ENCODE measurements around the gene ACTR1A. TPM values are rescaled to one million over a fixed set of nuclear protein-coding genes. Genes with fewer than 3 reads are reported as not detected.

The ACTR1A gene
- total RNA-seq, 2 donors from 2014 or later, result 91.6 to 114 TPM

- H3K9ac ChIP-seq (ENCODE audit: extremely low read depth, low read length, poor library complexity, severe bottlenecking), result no peak overlapping the region
- H3K4me1 ChIP-seq (ENCODE audit: control insufficient read depth, insufficient read depth, low read length), result no peaks in the 10 kb centered on the region
- H3K9me3 ChIP-seq (ENCODE audit: control insufficient read depth, low read length), result no peaks in the 10 kb centered on the region
- peaks cover 16% of the 10 kb centered on the region for H3K36me3 ChIP-seq (ENCODE audit: control insufficient read depth, insufficient read depth, low read length)
- Mint-ChIP-seq H3K4me1 (peaks cover 4% of the 10 kb centered on the region), H3K27me3 (ENCODE audit: insufficient read depth) (no peaks in the 10 kb centered on the region), H3K4me3 (no peak overlapping the region), H3K9me3 (no peaks in the 10 kb centered on the region), H3K36me3 (ENCODE audit: low read depth) (peaks cover 19% of the 10 kb centered on the region), H3K27ac (no peak overlapping the region)
- no peak for DNase-seq
- TF ChIP-seq, protein P1, sequence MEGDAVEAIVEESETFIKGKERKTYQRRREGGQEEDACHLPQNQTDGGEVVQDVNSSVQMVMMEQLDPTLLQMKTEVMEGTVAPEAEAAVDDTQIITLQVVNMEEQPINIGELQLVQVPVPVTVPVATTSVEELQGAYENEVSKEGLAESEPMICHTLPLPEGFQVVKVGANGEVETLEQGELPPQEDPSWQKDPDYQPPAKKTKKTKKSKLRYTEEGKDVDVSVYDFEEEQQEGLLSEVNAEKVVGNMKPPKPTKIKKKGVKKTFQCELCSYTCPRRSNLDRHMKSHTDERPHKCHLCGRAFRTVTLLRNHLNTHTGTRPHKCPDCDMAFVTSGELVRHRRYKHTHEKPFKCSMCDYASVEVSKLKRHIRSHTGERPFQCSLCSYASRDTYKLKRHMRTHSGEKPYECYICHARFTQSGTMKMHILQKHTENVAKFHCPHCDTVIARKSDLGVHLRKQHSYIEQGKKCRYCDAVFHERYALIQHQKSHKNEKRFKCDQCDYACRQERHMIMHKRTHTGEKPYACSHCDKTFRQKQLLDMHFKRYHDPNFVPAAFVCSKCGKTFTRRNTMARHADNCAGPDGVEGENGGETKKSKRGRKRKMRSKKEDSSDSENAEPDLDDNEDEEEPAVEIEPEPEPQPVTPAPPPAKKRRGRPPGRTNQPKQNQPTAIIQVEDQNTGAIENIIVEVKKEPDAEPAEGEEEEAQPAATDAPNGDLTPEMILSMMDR (conservative IDR thresholded peaks at IDR 0.05), result no peak
- no peaks in the 10 kb centered on the region for H3K27me3 ChIP-seq (ENCODE audit: control insufficient read depth, insufficient read depth, low read length, poor library complexity, severe bottlenecking)
- H3K4me3 ChIP-seq (ENCODE audit: low read length), result no peak overlapping the region
- WGBS, 2 experiments (ENCODE audit: insufficient coverage in 1 of 2, insufficient read length in 1 of 2), result 100% methylated on average over 1 of the region's 1 CpG; no CpG with 5 or more reads in 1 of the 2 experiments
- no peak overlapping the region for H3K27ac ChIP-seq (ENCODE audit: low read depth, low read length)
Observed at GRCh38 chr10:102497545-102497944, 5.0 kb downstream of the ACTR1A start.

DNA sequence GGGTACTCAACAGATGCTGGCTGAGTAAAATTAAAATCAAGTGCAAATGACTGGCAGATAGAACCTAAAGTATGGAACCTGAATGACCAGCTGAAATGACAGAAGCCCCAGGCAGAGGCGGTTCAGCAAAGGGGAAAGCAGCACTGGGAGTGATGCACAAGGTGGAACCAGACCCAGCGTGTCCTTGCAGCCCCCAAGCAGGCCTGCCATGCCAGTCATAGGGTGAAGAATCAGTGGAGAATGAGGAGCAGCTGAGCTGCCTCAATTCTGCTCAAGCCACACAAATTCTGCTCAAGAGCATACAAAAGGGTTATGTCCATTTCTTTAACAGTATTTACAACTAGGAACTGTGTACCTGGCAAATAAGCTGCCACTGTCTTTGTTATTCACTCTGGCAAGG is 8.7 kb downstream of the ACTR1A start:
- 90 to 100% methylated on average over 2 of the region's 2 CpGs for WGBS, 2 experiments (ENCODE audit: insufficient coverage in 1 of 2, insufficient read length in 1 of 2)
- Mint-ChIP-seq H3K36me3 (ENCODE audit: low read depth) (peaks cover 30% of the 10 kb centered on the region), H3K9me3 (no peaks in the 10 kb centered on the region), H3K27me3 (ENCODE audit: insufficient read depth) (no peaks in the 10 kb centered on the region), H3K4me1 (peaks cover 4% of the 10 kb centered on the region), H3K4me3 (no peak overlapping the region), H3K27ac (no peak overlapping the region)
- TF ChIP-seq, protein P1 (conservative IDR thresholded peaks at IDR 0.05), result no peak
- no peaks in the 10 kb centered on the region for H3K9me3 ChIP-seq (ENCODE audit: control insufficient read depth, low read length)
- H3K27me3 ChIP-seq (ENCODE audit: control insufficient read depth, insufficient read depth, low read length, poor library complexity, severe bottlenecking), result no peaks in the 10 kb centered on the region
- no peak for DNase-seq
- no peak overlapping the region for H3K27ac ChIP-seq (ENCODE audit: low read depth, low read length)
- no peak overlapping the region for H3K9ac ChIP-seq (ENCODE audit: extremely low read depth, low read length, poor library complexity, severe bottlenecking)
- peaks cover 37% of the 10 kb centered on the region for H3K36me3 ChIP-seq (ENCODE audit: control insufficient read depth, insufficient read depth, low read length)
- no peaks in the 10 kb centered on the region for H3K4me1 ChIP-seq (ENCODE audit: control insufficient read depth, insufficient read depth, low read length)
- no peak overlapping the region for H3K4me3 ChIP-seq (ENCODE audit: low read length)

DNA sequence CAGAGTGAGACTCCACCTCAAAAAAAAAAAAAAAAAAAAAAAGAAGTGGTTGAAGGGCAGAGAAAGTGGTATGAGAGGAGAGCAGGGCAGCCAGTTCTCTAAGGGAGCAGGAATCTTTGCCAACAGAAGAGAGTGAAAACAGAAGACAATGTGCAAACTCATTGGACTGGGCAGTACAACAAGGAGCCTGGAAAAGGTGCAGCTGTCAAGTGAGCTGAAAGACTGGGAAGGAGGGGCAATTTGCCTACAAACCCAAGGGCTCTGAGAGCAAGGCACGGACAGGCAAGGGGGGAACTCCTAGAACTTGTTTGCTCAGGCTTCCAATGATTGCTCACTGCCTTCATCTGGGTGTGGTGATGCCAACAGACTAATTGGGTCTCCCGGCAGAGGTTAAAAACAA is 9.5 kb downstream of the ACTR1A start:
- DNase-seq, result no peak
- no peaks in the 10 kb centered on the region for H3K27me3 Mint-ChIP-seq (ENCODE audit: insufficient read depth)
- H3K4me1 ChIP-seq (ENCODE audit: control insufficient read depth, insufficient read depth, low read length), result no peaks in the 10 kb centered on the region
- 96 to 100% methylated on average over 2 of the region's 2 CpGs for WGBS, 2 experiments (ENCODE audit: insufficient coverage in 1 of 2, insufficient read length in 1 of 2)
- no peak overlapping the region for H3K27ac Mint-ChIP-seq
- H3K36me3 ChIP-seq (ENCODE audit: control insufficient read depth, insufficient read depth, low read length), result peaks cover 41% of the 10 kb centered on the region
- no peak overlapping the region for H3K4me3 Mint-ChIP-seq
- peaks cover 4% of the 10 kb centered on the region for H3K4me1 Mint-ChIP-seq
- H3K9ac ChIP-seq (ENCODE audit: extremely low read depth, low read length, poor library complexity, severe bottlenecking), result no peak overlapping the region
- H3K9me3 ChIP-seq (ENCODE audit: control insufficient read depth, low read length), result no peaks in the 10 kb centered on the region
- H3K27ac ChIP-seq (ENCODE audit: low read depth, low read length), result no peak overlapping the region
- H3K9me3 Mint-ChIP-seq, result no peaks in the 10 kb centered on the region
- no peak overlapping the region for H3K4me3 ChIP-seq (ENCODE audit: low read length)
- TF ChIP-seq, protein P1 (conservative IDR thresholded peaks at IDR 0.05), result no peak
- no peaks in the 10 kb centered on the region for H3K27me3 ChIP-seq (ENCODE audit: control insufficient read depth, insufficient read depth, low read length, poor library complexity, severe bottlenecking)
- H3K36me3 Mint-ChIP-seq (ENCODE audit: low read depth), result peaks cover 38% of the 10 kb centered on the region

All from endodermal cell (in vitro differentiated cells).